Spinal cord (tissue), 10 donors: ENCODE results near the gene ASF1A. TPM values are rescaled to one million over a fixed set of nuclear protein-coding genes. Genes with fewer than 3 reads are reported as not detected.

Source experiments
- DNase-seq, 6 donors: peaks; one replicate each; pipeline versions ENCODE4 v3.0.0 to v3.0.0-alpha.2; 2013 to 2015; ENCODE audit warnings: low spot score in 6 of 6, low read depth in 4 of 6
- H3K27ac ChIP-seq: one replicate; pipeline ENCODE4 v1.5.1; 2013; ENCODE audit warnings: low read depth, low read length, control low read depth
- H3K27me3 ChIP-seq: one replicate; pipeline ENCODE4 v1.6.1; 2013; ENCODE audit warnings: low read length; ENCODE audit not compliant: control insufficient read depth, insufficient read depth
- H3K36me3 ChIP-seq: one replicate; pipeline ENCODE4 v1.6.1; 2013; ENCODE audit warnings: low read length; ENCODE audit not compliant: control insufficient read depth, insufficient read depth
- H3K4me1 ChIP-seq: one replicate; pipeline ENCODE4 v1.6.1; 2013; ENCODE audit warnings: low read length; ENCODE audit not compliant: control insufficient read depth, insufficient read depth
- H3K4me3 ChIP-seq: one replicate; pipeline ENCODE4 v1.5.1; 2013; ENCODE audit warnings: low read depth, low read length, control low read depth
- H3K9me3 ChIP-seq: one replicate; pipeline ENCODE4 v1.6.1; 2013; ENCODE audit warnings: low read length; ENCODE audit not compliant: control insufficient read depth, insufficient read depth
- WGBS: methylation state at CpG from one replicate; pipeline ENCODE4 v1.1.5; 2013; ENCODE audit warnings: missing lambda C conversion rate; ENCODE audit not compliant: insufficient coverage; 5-methylcytosine and 5-hydroxymethylcytosine counted together
- polyA plus RNA-seq, 2 donors: library from polyadenylated mRNA; unstranded; fragments of 120-200 nt; gene quantifications; one replicate each; pipeline ENCODE4 v1.2.1, GENCODE V29; 2013; ENCODE audit not compliant: insufficient read length in 2 of 2
- total RNA-seq, 2 donors: library from RNA; depleted of rRNA in 1 of 2; stranded (reverse); fragments of 120-200 nt in 1 of 2; fragments of >200 nt in 1 of 2; gene quantifications; one replicate each; pipeline versions ENCODE4 v1.2.3 to v1.2.4, GENCODE V29; 2013 to 2014
- donor health status: healthy.

Gene ASF1A
- total and polyA plus RNA-seq, 4 donors, result 25.9 to 40.4 (median 32.4) TPM

GRCh38 chr6:118923035-118923434 is 29.1 kb downstream of the ASF1A start:
- H3K4me3 ChIP-seq, result no peak overlapping the region
- H3K4me1 ChIP-seq, result no peaks in the 10 kb centered on the region
- H3K36me3 ChIP-seq, result peaks cover 6% of the 10 kb centered on the region
- 79% methylated on average over 2 of the region's 3 CpGs for WGBS
- DNase-seq, result no peak
- no peaks in the 10 kb centered on the region for H3K9me3 ChIP-seq
- no peaks in the 10 kb centered on the region for H3K27me3 ChIP-seq
- H3K27ac ChIP-seq, result no peak overlapping the region

GRCh38 chr6:118930680-118931079 is 36.7 kb downstream of the ASF1A start:
- no peak for DNase-seq
- Histone ChIP-seq H3K27me3 (no peaks in the 10 kb centered on the region), H3K27ac (no peak overlapping the region), H3K4me1 (no peaks in the 10 kb centered on the region), H3K36me3 (peaks cover 4% of the 10 kb centered on the region), H3K9me3 (no peaks in the 10 kb centered on the region), H3K4me3 (no peak overlapping the region)
- WGBS, result no CpG with 5 or more reads among the region's 3 CpGs

DNA sequence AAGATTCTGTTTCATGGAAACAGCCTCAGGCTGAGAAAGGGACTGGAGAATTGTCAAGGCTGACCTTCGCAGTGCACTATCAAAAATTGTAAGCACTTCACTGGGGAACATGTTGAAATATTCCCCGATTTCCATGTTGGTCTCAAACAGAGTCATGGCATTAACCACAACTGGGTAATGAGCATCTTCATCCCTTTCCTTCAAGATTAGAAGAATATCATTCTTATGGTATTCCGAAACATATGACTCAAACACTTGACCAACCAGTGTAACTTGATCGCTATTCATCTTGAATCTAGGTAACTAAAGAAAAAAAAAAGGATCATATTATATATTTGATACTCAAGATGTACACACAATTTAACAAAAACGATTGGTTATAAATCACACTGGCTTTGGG is 37.5 kb downstream of the ASF1A start:
- Histone ChIP-seq H3K27ac (no peak overlapping the region), H3K27me3 (no peaks in the 10 kb centered on the region), H3K4me1 (no peaks in the 10 kb centered on the region), H3K9me3 (no peaks in the 10 kb centered on the region), H3K36me3 (peaks cover 4% of the 10 kb centered on the region), H3K4me3 (no peak overlapping the region)
- 90% methylated on average over 2 of the region's 5 CpGs for WGBS
- DNase-seq, result no peak

- Histone ChIP-seq H3K27me3 (no peaks in the 10 kb centered on the region), H3K36me3 (peaks cover 4% of the 10 kb centered on the region), H3K4me3 (no peak overlapping the region), H3K27ac (no peak overlapping the region), H3K9me3 (no peaks in the 10 kb centered on the region), H3K4me1 (no peaks in the 10 kb centered on the region)
- DNase-seq, result no peak
- WGBS, result no CpG with 5 or more reads among the region's 2 CpGs
These were observed 38.5 kb downstream of the ASF1A start for GRCh38 chr6:118932421-118932820.

- no peak for DNase-seq
- Histone ChIP-seq H3K4me1 (no peaks in the 10 kb centered on the region), H3K27ac (peak overlapping the region; percentile 97), H3K27me3 (no peaks in the 10 kb centered on the region), H3K4me3 (peak overlapping the region; percentile 95), H3K9me3 (no peaks in the 10 kb centered on the region), H3K36me3 (no peaks in the 10 kb centered on the region)
- 29% methylated on average over 6 of the region's 8 CpGs for WGBS
These were observed 40.0 kb downstream of the ASF1A start for GRCh38 chr6:118933855-118934460.

- H3K4me1 ChIP-seq, result no peaks in the 10 kb centered on the region
- peak within 1 kb of the TSS; percentile 97 for H3K27ac ChIP-seq
- no peaks in the 10 kb centered on the region for H3K27me3 ChIP-seq
- DNase-seq, result peak; percentile 62 to 95 (median 75)
- H3K36me3 ChIP-seq, result no peaks in the 10 kb centered on the region
- peak within 1 kb of the TSS; percentile 95 for H3K4me3 ChIP-seq
- WGBS, result under 1% methylated on average over 95 of the region's 95 CpGs
- H3K9me3 ChIP-seq, result no peaks in the 10 kb centered on the region
These were observed 40.7 kb downstream of the ASF1A start, which contains the start of gene MCM9 for GRCh38 chr6:118934461-118935330. MCM9 (minus strand) TSS chr6:118935159; CDS start chr6:118931723, 3,436 bp downstream.

DNA sequence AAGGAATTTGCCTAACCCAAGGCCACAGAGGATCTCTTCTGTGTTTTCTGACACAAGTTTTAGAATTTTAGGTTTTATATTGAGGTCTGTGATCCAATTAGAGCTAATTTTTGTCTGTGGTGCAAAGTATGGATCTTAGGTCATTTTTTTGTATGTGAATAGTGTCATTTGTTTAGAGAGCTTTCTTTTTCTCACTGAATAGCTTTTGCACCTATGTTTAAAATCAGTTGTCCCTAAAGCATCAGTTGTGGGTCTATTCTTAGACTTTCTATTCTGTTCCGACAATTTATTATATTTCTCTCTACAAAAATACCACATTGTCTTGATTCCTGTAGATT is 41.3 kb downstream of the ASF1A start:
- no peaks in the 10 kb centered on the region for H3K36me3 ChIP-seq
- no peaks in the 10 kb centered on the region for H3K27me3 ChIP-seq
- no peaks in the 10 kb centered on the region for H3K4me1 ChIP-seq
- H3K4me3 ChIP-seq, result peak overlapping the region; percentile 95
- no CpG with 5 or more reads among the region's 1 CpG for WGBS
- H3K9me3 ChIP-seq, result no peaks in the 10 kb centered on the region
- H3K27ac ChIP-seq, result peak overlapping the region; percentile 90
- no peak for DNase-seq

- no peak for DNase-seq
- Histone ChIP-seq H3K4me1 (no peaks in the 10 kb centered on the region), H3K9me3 (no peaks in the 10 kb centered on the region), H3K36me3 (no peaks in the 10 kb centered on the region), H3K27ac (no peak overlapping the region), H3K4me3 (no peak overlapping the region), H3K27me3 (no peaks in the 10 kb centered on the region)
- WGBS, result no CpG with 5 or more reads among the region's 3 CpGs
These were observed 42.2 kb downstream of the ASF1A start for GRCh38 chr6:118935978-118936703.

DNA sequence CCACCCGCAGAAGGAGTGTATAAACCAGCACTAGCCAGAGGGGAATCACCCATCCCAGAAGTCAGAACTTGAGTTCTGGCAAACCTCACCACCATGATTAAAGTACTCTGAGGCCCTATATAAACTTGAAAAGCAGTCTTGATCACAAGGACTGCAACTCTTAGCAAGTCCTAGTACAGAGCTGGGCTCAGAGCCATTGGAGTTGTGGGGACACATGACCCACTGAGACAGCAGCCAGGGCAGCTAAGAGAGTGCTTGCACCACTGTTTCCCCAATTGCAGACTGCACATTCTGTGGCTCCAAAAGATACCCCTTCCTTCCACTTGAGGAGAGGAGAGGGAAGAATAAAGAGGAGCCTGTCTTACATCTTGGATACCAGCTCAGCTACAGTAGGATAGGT is 45.7 kb downstream of the ASF1A start:
- no peak for DNase-seq
- H3K27me3 ChIP-seq, result no peaks in the 10 kb centered on the region
- H3K27ac ChIP-seq, result no peak overlapping the region
- no peaks in the 10 kb centered on the region for H3K36me3 ChIP-seq
- no peaks in the 10 kb centered on the region for H3K4me1 ChIP-seq
- 100% methylated on average over 1 of the region's 1 CpG for WGBS
- H3K4me3 ChIP-seq, result no peak overlapping the region
- H3K9me3 ChIP-seq, result no peaks in the 10 kb centered on the region
